ENCODE measurements around the gene MMP10.
"Not testable (repeated sequence)": the region's sequence is repeated elsewhere in the genome, so short reads cannot be mapped to it uniquely, and the experiment has no call there.

MMP10 gene

DNA sequence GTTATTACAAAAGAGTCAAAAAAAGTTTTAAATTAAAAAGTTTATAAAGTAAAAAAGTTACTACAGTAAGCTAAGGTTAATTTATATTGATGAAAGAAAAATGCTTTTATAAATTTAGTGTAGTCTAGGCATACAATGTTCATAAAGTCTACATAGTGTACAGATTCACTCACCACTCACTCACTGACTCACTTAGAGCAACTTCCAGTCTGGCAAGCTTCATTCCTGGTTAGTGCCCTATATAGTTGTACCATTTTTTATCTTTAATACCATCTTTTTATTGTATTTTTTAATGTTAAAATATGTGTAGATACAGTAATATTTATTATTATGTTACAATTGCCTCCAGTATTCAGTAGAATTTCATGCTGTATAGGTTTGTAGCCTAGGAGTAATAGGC, 2.6 kb upstream of the MMP10 start:
- no peak for FAIRE-seq

- FAIRE-seq = no peak
These were observed 1.2 kb upstream of the MMP10 start for GRCh38 chr11:102781676-102782075.

GRCh38 chr11:102776454-102776853, 4.0 kb downstream of the MMP10 start:
- FAIRE-seq = no peak

DNA sequence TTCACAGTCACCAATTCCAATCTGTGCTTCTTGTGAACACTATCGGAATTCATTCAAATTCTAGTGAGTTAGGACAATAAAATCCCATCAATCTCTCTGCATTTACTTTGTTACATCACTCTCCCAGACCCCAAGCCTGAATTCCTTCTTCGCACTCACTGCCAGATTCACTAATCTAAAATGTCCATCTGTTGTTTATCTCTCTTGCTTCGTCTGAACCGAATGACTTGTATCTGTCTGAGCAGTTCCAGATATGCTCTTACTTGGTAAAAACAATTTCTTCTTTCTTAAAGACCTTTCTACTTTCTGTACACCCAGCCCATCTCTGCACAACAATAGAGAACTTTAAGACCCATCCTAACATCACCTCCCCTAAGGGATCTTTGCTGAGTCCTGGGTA, 7.0 kb downstream of the MMP10 start:
- no peak for FAIRE-seq

DNA sequence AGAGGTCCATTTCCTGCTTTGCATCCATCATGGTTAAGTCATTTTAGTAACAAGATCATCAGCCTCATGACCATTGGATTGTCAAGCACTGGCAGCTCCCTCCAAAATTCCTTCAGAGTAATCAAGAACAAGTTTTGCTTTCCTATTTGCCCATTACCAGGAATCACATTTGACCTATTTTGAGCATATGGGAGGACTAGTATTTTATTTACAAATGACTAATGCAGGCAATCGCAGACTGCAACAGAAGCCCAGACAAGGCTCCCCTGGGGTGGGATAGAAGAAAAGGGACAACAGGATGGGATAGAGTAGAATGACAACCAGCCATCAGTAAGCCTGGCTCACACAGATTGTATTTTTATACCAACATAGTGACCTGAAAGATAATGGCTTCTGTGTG, 9.1 kb downstream of the MMP10 start:
- FAIRE-seq = no peak

DNA sequence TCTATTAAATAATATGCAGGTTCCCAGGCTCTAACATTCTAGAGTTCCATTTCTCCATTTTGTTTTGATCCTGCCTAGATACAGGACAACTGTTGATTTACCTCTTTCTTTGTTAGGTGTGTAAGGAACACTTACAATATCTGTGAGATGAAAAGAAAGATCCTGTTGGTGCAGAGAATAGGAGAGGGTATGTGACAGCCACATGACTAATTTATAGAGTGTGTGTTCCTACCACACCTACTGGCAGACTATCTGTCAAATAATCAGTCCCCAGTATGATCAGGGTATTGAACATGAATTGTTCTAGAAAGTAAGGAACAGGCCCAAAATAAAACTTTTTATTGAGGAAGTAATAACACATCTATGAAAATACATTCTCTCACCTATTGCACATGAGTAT, 10.2 kb downstream of the MMP10 start:
- no peak for FAIRE-seq

DNA sequence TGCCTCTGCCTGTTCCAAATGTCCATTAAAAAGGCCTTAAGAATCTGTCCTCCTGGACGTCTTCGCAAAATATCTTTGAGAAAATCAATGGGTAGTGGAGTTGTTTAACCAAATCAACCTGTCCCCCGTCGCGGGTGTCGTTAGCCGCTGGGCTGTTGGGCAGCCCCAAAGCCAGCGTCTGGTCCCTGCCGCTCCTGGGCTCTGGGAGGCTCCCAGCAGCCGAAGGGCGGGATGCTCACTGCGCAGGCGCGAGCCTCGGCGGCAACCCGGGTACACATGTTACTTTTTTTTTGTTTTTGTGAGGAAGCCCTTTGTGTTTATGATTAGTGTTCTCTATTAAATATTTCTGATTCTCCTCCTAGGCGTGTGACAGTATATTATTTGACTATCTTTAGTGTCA, 12.6 kb downstream of the MMP10 start:
- no peak for FAIRE-seq

GRCh38 chr11:102763440-102763839, 17.0 kb downstream of the MMP10 start:
- no peak for FAIRE-seq

GRCh38 chr11:102762361-102762767, 18.1 kb downstream of the MMP10 start:
- no peak for FAIRE-seq

DNA sequence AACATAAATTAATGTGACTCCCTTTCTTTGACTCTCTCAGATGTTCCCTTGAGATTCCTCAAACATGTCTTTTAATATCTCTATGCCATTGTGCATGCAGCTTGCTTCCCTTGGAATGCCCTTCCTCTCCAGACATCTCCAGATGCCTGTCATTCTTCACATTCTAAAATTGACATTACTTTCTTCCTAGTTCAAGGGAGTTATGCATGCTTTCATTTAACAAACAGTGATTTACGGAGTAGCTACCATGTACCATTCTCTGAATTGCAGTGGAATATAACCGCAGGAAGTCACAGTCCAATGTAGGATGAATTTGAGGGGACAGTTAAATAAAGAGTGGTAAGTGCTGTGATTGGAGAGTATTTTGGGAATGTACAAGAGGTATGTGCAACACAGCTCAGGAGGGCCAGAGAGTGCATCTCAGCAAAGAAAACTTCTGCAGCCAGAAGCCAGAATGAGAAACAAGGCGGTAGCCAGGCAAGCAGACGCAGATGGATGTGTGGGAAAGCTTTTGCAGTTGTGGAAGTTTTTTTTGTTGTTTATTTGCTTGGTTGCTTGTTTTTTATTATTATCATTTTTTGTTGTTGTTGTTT, 18.7 kb downstream of the MMP10 start:
- FAIRE-seq = no peak

- no peak for FAIRE-seq
These were observed 19.9 kb downstream of the MMP10 start for GRCh38 chr11:102760344-102761035.

DNA sequence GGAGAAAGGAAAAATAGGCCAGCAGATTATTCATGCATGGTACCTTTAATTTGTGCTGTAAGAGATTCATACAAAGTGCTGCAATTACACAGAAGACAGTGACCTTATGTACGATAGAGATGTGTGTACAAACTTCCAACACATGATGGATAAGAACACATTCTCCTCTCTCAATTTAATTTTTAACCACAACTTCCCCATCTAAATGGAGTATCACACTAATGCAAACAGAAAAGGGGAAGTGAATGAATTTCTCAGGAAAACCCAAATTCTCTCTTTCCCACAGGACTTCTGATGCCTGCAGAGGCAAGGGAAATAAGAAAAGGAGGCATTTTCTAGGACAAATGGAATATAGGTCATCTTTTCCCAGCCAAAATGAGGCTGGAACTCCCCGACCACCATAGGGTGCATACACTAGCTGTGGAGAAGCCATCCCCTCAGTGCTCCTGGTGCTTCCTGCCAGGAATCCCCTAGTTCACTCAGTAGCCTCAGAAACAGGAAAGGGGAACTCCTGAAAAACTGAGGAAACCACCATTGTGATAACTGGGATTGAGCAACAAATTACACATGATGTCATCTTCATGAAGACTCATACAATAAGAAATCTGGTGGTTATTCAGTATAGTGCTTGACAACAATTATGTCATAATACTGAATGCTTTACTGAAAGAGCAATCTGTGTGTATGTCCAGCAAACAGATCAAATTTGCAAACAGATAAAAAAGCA, 22.4 kb downstream of the MMP10 start:
- no peak for FAIRE-seq

- no peak for FAIRE-seq
These were observed 27.2 kb downstream of the MMP10 start for GRCh38 chr11:102753267-102753666.

GRCh38 chr11:102751673-102752072, 28.8 kb downstream of the MMP10 start:
- no peak for FAIRE-seq

DNA sequence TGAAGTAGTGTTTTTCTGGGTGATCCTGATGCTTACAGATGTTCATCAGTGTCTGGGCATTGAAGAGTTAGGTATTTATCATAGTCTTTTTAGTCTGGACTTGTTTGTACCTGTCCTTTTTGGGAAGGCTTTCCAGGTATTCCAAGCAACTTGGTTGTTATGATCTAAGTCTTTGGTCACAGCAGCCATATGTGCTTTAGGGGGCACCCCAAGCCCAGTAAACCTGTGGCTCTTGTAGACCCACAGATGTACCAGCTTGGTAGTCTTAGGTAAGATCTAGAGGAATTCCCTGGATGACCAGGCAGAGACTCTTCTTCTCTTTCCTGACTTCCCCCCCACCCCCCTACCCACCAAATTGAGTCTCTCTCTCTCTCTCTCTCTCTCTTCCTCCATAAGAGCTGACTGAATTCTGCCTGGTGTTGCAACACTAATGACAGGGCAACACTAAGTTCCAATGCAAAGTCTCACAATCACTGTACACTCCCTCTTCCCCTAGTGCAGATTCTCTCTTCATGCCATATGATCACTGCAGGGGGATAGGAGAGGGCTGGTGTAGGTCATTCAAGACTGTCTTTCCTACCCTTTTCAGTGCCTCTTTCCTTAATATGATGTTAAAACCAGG, 31.2 kb downstream of the MMP10 start:
- FAIRE-seq = no peak

GRCh38 chr11:102746746-102747578, 33.5 kb downstream of the MMP10 start:
- not testable (repeated sequence) for FAIRE-seq

- no peak for FAIRE-seq
These were observed 45.8 kb downstream of the MMP10 start for GRCh38 chr11:102734650-102735049.

DNA sequence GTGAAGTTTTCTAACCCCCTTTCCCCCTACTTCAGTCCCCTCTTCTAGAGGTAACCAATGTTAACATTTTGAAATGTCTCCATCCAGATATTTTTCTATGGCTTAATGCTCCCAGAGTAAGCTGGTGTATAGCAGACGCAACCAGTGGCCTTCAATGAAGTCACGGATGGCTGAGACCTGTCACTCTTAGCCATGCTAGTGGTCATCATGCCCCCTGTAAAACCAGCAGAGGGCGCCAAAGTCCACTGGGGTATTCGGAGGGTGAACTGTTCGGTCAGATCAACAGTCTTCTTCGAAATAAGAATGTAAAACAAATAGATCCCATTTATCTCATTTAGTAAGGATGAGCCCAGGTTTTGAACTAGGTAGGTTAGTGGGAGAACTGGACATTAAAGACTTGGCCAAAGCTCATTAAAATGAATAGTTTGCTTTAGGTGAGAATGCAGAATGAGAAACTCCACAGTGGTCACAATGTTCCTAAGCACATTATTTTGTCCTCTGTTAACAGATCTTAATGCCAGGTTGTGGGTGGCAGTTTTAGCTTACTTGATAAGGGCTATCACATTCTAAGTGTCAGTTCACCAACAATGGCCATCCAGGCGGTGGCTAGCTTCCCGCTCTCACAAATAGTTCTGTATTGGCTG, 47.1 kb downstream of the MMP10 start:
- no peak for FAIRE-seq

DNA sequence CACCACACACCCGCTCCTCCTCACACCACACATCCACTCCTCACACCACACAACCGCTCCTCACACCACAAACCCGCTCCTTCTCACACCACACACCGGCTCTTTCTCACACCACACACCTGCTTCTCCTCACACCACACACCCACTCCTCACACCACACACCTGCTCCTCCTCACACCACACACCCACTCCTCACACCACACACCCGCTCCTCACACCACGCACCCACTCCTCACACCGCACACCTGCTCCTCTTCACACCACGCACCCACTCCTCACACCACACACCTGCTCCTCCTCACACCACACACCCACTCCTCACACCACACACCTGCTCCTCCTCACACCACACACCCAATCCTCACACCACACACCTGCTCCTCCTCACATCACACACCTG, 49.5 kb downstream of the MMP10 start:
- FAIRE-seq = not testable (repeated sequence)

GRCh38 chr11:102729849-102730815, 50.3 kb downstream of the MMP10 start:
- no peak for FAIRE-seq

DNA sequence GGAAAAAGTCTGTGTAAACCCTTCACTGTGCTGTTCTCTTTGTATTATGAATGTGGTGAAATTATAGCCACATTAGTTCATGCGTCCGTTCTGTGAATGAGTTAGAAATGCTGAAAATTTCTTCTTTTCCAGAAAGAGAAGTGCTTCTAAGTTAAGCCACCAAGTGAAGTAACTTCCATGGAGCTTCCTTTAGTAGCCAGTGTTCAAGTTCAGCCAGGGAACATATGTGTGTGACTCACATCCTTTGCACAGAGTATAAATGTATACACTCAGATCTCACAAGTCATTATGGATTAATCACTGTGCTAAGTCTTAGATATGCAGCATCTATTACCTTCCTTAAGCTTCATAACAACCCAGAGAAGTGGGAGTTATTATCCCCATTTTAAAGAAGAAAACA, 52.5 kb downstream of the MMP10 start:
- no peak for FAIRE-seq
